Measurements from ENCODE around the gene HPS1. TPM values are rescaled to one million over a fixed set of nuclear protein-coding genes. Genes with fewer than 3 reads are reported as not detected.

The HPS1 gene
- total and polyA plus RNA-seq, 2 donors (not counting 3 experiments of a cell fraction or from before 2014, with no cell fraction given), result 60.7 to 67.5 TPM

DNA sequence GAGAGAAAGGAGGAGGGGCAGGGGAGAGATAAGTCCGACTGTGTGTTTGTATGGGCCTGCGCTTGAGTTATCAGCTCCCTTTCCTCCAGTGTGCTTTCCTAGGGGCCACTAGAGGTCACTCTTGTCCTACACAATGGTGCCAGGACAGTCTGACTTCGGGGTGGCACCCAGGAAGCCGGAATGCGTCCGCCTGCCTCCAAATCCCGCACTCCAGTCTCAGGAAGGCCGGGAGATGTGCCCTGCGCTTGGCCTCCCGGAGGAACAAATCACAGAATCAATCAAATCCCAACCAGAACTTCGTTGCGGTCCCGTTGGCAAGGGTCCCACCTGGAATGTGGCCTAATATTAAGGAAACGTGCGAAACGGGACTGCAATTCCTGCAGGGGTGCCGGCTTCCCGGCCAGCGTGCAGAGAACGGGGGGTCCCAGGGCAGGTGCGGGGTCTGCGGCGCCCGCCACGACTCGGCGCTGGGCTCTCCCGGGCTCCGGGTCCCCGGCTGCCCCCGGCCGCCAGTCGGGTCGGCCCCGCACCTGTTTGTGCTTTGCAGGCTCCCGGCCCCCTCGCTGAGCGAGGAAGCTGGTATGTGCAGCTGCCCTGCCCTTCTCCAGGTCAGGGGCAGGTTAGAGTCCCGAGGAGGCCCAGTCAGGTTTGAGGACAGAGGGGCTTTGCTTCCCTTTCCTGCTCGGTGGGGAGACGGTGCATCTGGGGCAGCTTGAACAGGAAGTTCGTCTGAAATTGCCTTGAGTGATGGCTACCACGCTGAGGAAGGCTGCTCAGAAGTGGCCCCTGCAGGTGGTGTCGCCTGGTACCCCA lies 21.0 kb upstream of the HPS1 start:
- H3K9ac ChIP-seq (replicated peaks; ENCODE audit: extremely low read depth, insufficient read depth, low read length), result no peak overlapping the region
- FAIRE-seq (peak; percentile 87), DNase-seq (ENCODE audit: low read depth, low spot score) (peak; percentile 56)
- H3K4me3 ChIP-seq (replicated peaks in 1 of 3; ENCODE audit: insufficient read depth in 1 of 3, low read depth in 1 of 3, low read length in 3 of 3), result peak overlapping the region in 2 of 3 experiments; percentile 27 to 45
- no peaks in the 10 kb centered on the region for H3K36me3 ChIP-seq (ENCODE audit: control insufficient read depth in 2 of 2, extremely low read depth in 1 of 2, insufficient read depth in 2 of 2, low read length in 2 of 2)
- no TSS peak for BruUV-seq (replicated peaks)
- H2AFZ ChIP-seq (ENCODE audit: low read depth, low read length), result peak overlapping the region; percentile 73
- dilution Hi-C loops (cut with MboI; ENCODE audit: extremely low pct_ligation_motif_present, low sequenced_read_pairs), result no loop called here
- no peaks in the 10 kb centered on the region for H4K20me1 ChIP-seq (replicated peaks; ENCODE audit: control insufficient read depth, extremely low read depth, insufficient read depth, low read length)
- no peaks in the 10 kb centered on the region for H3K9me1 ChIP-seq (replicated peaks; ENCODE audit: control insufficient read depth, extremely low read depth, insufficient read depth, low read length)
- H3K27me3 ChIP-seq (ENCODE audit: control insufficient read depth in 2 of 2, insufficient read depth in 2 of 2, low read length in 2 of 2), result no peaks in the 10 kb centered on the region
- H3K4me2 ChIP-seq (ENCODE audit: insufficient read depth, low read length), result peak overlapping the region; percentile 85
- no peak overlapping the region for H3K27ac ChIP-seq (ENCODE audit: insufficient read depth, low read depth, low read length)
- H3K4me1 ChIP-seq (ENCODE audit: control insufficient read depth, extremely low read depth, insufficient read depth, low read length), result peaks cover 3% of the 10 kb centered on the region
- CTCF ChIA-PET, result interaction anchor here (0.6 to 5.6 kb wide), 93 partner anchors 9 to 1153 kb away, joined by 3 to 220 read pairs (median 5); partner anchors contain the start of genes PYROXD2, R3HCC1L and SLC25A28
- no peaks in the 10 kb centered on the region for H3K9me3 ChIP-seq (replicated peaks; ENCODE audit: control insufficient read depth, insufficient read depth, low read length)
- intact Hi-C loops (cut with micrococcal nuclease), result loop anchor here (1.0 to 10.0 kb wide), 9 partner anchors 150 to 963 kb away; partner anchors contain the start of gene GOT1
- POLR2A ChIA-PET, result no interaction called here
- H3K79me2 ChIP-seq (ENCODE audit: control insufficient read depth, insufficient read depth, low read length), result no peaks in the 10 kb centered on the region
- no peak for TF ChIP-seq EZH2 (IDR thresholded peaks at IDR 0.05; ENCODE audit: borderline replicate concordance, low read depth, low read length, severe bottlenecking)
- TF ChIP-seq MYC (IDR thresholded peaks at IDR 0.05; ENCODE audit: low read depth, low read length), result no peak
- no peak for TF ChIP-seq JUN (IDR thresholded peaks at IDR 0.05; ENCODE audit: borderline replicate concordance, insufficient read depth, insufficient read length, low read depth)
- peak; percentile 71 to 80 for TF ChIP-seq CTCF (IDR thresholded peaks at IDR 0.05; ENCODE audit: extremely low read depth in 1 of 2, insufficient read depth in 1 of 2, low read depth in 1 of 2, low read length in 2 of 2)
- TF ChIP-seq FOS (IDR thresholded peaks at IDR 0.05; ENCODE audit: borderline replicate concordance, insufficient read depth, low read length), result no peak

Data from endothelial cell of umbilical vein (primary cell).